ENCODE results near the gene SCTR. TPM values are rescaled to one million over a fixed set of nuclear protein-coding genes. Genes with fewer than 3 reads are reported as not detected.
A peak's percentile ranks its signal among the peaks of the same experiment; 100 is the strongest.

Gene SCTR
- total and polyA plus RNA-seq, 2 of the 13 experiments (the other 11 are each of a cell fraction or from before 2014, with no cell fraction given): not detected

DNA sequence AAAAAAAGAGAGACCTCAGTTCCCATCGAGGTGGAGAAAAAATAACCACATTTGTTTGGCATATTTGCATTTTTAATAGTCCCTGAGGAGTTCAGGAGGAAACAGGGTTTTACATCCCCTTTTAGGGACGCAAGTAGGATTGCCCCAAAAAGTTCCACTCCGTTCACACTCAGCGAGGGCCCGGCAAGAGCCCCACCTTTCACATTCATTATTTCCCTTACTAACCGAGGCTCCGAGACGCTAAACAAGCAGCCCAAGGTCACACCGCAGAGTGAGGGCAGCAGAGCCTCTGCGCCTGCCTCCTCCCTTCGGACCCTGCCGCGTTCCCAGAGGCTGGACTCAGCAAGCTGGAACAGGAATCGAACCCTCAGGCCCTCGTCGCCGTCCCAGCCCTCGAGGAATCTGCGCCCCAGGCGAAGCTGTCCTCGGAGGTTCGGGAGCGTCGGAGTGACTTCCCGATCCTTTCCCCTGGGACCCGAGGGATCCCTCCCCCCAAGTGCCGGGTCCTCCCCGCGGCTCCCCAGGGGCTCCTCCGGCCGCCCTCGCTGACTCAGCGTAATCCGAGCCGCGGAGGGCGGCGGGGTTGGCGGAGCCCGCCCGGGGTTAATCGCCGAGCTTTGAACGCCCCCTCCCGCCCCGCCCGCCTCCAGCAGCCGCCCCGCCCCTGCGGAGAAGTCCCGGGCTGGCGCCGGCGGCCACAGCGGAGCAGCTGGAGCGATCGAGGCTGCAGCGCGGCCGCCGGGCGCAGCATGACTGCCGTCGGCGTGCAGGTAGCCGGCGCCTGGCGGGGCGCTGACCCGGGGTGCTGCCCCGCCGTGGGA, 92.9 kb downstream of the SCTR start, which contains the start of gene TMEM37 (continued):
- no peak; the same call in 1 of the 2 replicates for TF ChIP-seq ZNF790 (CRISPR knock-in tag; IDR thresholded peaks at IDR 0.05; ENCODE audit: borderline replicate concordance)
- TF ChIP-seq, protein P1, sequence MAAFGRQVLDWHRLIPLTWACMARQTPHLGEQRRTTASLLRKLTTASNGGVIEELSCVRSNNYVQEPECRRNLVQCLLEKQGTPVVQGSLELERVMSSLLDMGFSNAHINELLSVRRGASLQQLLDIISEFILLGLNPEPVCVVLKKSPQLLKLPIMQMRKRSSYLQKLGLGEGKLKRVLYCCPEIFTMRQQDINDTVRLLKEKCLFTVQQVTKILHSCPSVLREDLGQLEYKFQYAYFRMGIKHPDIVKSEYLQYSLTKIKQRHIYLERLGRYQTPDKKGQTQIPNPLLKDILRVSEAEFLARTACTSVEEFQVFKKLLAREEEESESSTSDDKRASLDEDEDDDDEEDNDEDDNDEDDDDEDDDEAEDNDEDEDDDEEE (CRISPR knock-in tag; IDR thresholded peaks at IDR 0.05): no peak
- TF ChIP-seq ZIK1 (CRISPR knock-in tag; IDR thresholded peaks at IDR 0.05; ENCODE audit: borderline replicate concordance, low read depth): peak; percentile 70; the same call in 1 of the 2 replicates
- TF ChIP-seq, protein P2, sequence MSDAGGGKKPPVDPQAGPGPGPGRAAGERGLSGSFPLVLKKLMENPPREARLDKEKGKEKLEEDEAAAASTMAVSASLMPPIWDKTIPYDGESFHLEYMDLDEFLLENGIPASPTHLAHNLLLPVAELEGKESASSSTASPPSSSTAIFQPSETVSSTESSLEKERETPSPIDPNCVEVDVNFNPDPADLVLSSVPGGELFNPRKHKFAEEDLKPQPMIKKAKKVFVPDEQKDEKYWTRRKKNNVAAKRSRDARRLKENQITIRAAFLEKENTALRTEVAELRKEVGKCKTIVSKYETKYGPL (CRISPR knock-in tag; IDR thresholded peaks at IDR 0.05): no peak
- TF ChIP-seq KDM1A (CRISPR knock-in tag; IDR thresholded peaks at IDR 0.05): peak; percentile 93
- no peak for TF ChIP-seq PRPF4 (IDR thresholded peaks at IDR 0.05; ENCODE audit: low read depth, low read length, poor library complexity, severe bottlenecking)
- TF ChIP-seq ZNF616 (CRISPR knock-in tag; IDR thresholded peaks at IDR 0.05; ENCODE audit: low read depth): peak; percentile 73; the same call in 1 of the 2 replicates
- TF ChIP-seq ZNF331 (CRISPR knock-in tag; IDR thresholded peaks at IDR 0.05): peak; percentile 78; the same call in 1 of the 2 replicates
- 0 out of 2 replicates have a peak, but pooled peaks have one; percentile 11 for TF ChIP-seq JUND (CRISPR knock-in tag; IDR thresholded peaks at IDR 0.05)
- TF ChIP-seq MTA1 (CRISPR knock-in tag; IDR thresholded peaks at IDR 0.05; ENCODE audit: borderline replicate concordance): peak; percentile 70; the same call in 1 of the 2 replicates
- peak; percentile 72; the same call in 1 of the 2 replicates for TF ChIP-seq CHD4 (IDR thresholded peaks at IDR 0.05; ENCODE audit: borderline replicate concordance, low read length)
- peak; percentile 88; the same call in 1 of the 2 replicates for TF ChIP-seq ZFP37 (CRISPR knock-in tag; IDR thresholded peaks at IDR 0.05; ENCODE audit: borderline replicate concordance)
- TF ChIP-seq, protein P3, sequence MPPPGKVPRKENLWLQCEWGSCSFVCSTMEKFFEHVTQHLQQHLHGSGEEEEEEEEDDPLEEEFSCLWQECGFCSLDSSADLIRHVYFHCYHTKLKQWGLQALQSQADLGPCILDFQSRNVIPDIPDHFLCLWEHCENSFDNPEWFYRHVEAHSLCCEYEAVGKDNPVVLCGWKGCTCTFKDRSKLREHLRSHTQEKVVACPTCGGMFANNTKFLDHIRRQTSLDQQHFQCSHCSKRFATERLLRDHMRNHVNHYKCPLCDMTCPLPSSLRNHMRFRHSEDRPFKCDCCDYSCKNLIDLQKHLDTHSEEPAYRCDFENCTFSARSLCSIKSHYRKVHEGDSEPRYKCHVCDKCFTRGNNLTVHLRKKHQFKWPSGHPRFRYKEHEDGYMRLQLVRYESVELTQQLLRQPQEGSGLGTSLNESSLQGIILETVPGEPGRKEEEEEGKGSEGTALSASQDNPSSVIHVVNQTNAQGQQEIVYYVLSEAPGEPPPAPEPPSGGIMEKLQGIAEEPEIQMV (CRISPR knock-in tag; IDR thresholded peaks at IDR 0.05; ENCODE audit: low read depth): peak; percentile 76
- no peak for TF ChIP-seq REPIN1 (CRISPR knock-in tag; IDR thresholded peaks at IDR 0.05; ENCODE audit: borderline replicate concordance, low read depth)
- TF ChIP-seq RFXAP (CRISPR knock-in tag; IDR thresholded peaks at IDR 0.05; ENCODE audit: borderline replicate concordance): peak; percentile 80; the same call in 1 of the 2 replicates
- no peak; the same call in 1 of the 2 replicates for TF ChIP-seq ZSCAN5A (CRISPR knock-in tag; IDR thresholded peaks at IDR 0.05; ENCODE audit: borderline replicate concordance)
- no peak for TF ChIP-seq SCMH1 (CRISPR knock-in tag; IDR thresholded peaks at IDR 0.05; ENCODE audit: borderline replicate concordance)
- peak; percentile 32 for TF ChIP-seq AGO1 (IDR thresholded peaks at IDR 0.05; ENCODE audit: low read depth, low read length, poor library complexity, severe bottlenecking)
- no peak for TF ChIP-seq FOXK2 (IDR thresholded peaks at IDR 0.05)
- peak; percentile 24; the same call in 1 of the 2 replicates for TF ChIP-seq ZSCAN22 (CRISPR knock-in tag; IDR thresholded peaks at IDR 0.05)
- TF ChIP-seq JUN (CRISPR knock-in tag; IDR thresholded peaks at IDR 0.05): no peak
- TF ChIP-seq RFXANK (CRISPR knock-in tag; IDR thresholded peaks at IDR 0.05): no peak; the same call in 1 of the 2 replicates
- TF ChIP-seq DNMT3B (CRISPR knock-in tag; conservative IDR thresholded peaks at IDR 0.05): no peak
- TF ChIP-seq YEATS4 (CRISPR knock-in tag; IDR thresholded peaks at IDR 0.05; ENCODE audit: borderline replicate concordance): peak; percentile 66
- no peak; the same call in 1 of the 2 replicates for TF ChIP-seq ZNF253 (CRISPR knock-in tag; IDR thresholded peaks at IDR 0.05; ENCODE audit: borderline replicate concordance)
